GM12875 (cell line): ENCODE data around the gene CDRT4.
"Not testable (repeated sequence)": the region's sequence is repeated elsewhere in the genome, so short reads cannot be mapped to it uniquely, and the experiment has no call there.

Experiments used
- H3K4me3 ChIP-seq: one replicate; pipeline ENCODE4 v1.5.1; 2011; ENCODE audit warnings: low read depth, low read length, control low read depth
- TF ChIP-seq, protein P1 (sequence below): IDR thresholded peaks from 2 replicates; pipeline ENCODE4 v1.5.1; 2011; ENCODE audit warnings: low read depth, mild to moderate bottlenecking, control low read depth, inconsistent platforms, low read length, moderate library complexity, borderline replicate concordance; ENCODE audit not compliant: insufficient read depth

The CDRT4 gene

DNA sequence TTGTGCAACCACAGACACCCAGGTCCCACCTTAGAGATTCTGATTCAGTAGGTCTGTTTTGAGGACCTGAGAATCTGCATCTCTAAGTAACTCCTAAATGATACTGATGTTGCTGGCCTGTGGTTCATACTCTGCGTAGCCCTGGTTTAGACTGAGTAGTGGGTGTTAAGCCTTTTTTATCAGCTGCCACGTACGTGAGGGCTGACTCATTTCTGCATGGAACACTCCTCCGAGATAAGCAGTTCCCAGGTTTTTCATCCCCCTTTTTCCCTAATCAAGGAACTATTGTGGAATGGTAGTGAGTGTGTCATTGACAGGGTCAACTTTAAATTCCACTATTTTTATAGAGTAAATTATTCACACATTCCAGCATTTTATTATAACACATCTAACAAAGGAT, 26.1 kb downstream of the CDRT4 start:
- no peak overlapping the region for H3K4me3 ChIP-seq
- TF ChIP-seq, protein P1, sequence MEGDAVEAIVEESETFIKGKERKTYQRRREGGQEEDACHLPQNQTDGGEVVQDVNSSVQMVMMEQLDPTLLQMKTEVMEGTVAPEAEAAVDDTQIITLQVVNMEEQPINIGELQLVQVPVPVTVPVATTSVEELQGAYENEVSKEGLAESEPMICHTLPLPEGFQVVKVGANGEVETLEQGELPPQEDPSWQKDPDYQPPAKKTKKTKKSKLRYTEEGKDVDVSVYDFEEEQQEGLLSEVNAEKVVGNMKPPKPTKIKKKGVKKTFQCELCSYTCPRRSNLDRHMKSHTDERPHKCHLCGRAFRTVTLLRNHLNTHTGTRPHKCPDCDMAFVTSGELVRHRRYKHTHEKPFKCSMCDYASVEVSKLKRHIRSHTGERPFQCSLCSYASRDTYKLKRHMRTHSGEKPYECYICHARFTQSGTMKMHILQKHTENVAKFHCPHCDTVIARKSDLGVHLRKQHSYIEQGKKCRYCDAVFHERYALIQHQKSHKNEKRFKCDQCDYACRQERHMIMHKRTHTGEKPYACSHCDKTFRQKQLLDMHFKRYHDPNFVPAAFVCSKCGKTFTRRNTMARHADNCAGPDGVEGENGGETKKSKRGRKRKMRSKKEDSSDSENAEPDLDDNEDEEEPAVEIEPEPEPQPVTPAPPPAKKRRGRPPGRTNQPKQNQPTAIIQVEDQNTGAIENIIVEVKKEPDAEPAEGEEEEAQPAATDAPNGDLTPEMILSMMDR: no peak

DNA sequence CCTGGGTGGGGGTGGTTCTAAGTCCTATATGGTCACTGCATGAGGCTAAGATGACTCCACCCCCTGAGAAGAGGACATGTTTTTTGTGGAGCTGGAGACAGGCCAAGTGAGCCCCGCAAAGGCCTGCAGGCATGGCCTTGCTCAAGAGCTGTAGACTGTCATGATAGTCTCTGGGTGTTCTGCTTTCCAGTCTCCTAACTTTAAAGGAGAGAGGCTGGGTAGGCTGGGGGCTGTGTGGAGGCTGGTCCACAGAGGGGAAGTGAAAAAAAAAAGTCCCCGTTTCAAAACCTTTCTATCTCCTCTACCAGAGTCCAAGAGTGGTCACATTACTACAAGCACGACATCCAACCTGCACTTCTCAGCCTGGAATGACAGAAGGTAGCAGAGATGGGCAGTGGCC, 27.1 kb downstream of the CDRT4 start:
- H3K4me3 ChIP-seq: no peak overlapping the region
- TF ChIP-seq, protein P1: no peak

DNA sequence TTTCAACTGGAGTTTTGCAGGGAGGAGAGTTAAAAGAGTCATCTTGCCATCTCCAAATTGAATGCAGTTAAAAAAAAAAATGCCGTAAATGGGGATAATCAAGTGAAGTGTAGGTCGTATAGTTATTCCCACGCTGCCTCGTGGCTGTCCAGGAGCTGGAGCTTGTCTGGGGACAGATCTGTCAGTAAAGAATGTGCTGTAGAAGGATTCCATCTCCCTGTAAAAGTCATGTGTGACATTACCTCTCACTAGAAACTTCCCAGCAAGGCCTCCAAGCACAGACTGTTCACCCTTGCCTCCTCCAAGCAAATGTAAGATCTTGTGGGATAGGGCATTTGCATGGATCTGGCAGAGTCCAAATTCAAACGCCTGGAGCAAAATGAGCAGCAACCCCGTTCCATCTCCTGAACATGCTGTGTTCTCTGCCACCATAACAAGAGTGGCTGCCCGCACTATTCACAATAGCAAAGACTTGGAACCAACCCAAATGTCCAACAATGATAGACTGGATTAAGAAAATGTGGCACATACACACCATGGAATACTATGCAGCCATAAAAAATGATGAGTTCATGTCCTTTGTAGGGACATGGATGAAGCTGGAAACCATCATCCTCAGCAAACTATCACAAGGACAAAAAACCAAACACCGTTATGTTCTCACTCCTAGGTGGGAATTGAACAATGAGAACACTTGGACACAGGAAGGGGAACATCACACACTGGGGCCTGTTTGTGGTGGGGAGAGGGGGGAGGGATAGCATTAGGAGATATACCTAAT, 28.0 kb downstream of the CDRT4 start:
- not testable (repeated sequence) for H3K4me3 ChIP-seq

DNA sequence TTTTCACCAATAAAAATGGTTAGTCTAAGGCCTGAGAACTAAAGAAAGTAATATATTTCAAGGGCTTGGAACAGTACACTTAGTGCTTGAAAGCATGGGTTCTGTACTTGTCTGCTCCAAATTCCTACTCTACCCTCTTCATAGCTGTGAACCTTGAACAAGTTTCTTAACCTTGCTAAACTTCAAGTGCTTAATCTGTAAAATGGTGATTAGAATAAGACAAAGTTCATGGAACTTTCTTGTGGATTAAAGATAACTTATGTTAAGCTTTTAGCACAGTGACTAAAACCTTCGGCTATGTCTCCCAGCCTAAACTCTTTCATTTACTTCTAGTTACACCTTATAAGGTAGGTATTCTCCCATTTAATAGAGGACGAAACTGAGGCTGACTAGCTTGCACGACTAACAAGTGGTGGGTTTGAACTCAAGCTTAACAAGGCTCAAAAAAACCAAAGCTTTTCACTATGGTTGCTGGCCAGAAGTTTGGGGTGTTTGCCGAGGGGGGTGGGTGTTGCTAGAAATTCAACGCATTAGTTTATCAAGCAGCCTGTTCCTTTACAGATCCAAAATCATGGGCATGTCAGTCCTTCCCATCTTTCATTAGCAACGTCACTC, 28.8 kb downstream of the CDRT4 start:
- TF ChIP-seq, protein P1: no peak
- H3K4me3 ChIP-seq: no peak overlapping the region

DNA sequence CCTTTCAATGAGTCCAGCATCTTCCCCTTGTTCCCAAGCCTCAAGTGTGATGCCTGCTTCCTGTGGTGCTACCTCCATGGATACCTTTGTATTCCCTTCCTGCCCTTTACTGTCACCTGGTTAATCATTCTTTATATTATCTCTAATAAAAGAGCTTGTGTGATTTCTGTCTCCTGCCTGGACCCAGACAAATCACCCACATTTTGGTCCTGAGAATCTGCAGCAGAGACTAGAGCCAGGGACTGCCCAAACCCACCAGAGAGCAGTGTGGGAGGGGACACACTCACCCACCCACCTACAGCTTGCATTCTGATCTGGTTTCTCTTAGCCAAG, 30.2 kb downstream of the CDRT4 start:
- no peak overlapping the region for H3K4me3 ChIP-seq
- TF ChIP-seq, protein P1: no peak

DNA sequence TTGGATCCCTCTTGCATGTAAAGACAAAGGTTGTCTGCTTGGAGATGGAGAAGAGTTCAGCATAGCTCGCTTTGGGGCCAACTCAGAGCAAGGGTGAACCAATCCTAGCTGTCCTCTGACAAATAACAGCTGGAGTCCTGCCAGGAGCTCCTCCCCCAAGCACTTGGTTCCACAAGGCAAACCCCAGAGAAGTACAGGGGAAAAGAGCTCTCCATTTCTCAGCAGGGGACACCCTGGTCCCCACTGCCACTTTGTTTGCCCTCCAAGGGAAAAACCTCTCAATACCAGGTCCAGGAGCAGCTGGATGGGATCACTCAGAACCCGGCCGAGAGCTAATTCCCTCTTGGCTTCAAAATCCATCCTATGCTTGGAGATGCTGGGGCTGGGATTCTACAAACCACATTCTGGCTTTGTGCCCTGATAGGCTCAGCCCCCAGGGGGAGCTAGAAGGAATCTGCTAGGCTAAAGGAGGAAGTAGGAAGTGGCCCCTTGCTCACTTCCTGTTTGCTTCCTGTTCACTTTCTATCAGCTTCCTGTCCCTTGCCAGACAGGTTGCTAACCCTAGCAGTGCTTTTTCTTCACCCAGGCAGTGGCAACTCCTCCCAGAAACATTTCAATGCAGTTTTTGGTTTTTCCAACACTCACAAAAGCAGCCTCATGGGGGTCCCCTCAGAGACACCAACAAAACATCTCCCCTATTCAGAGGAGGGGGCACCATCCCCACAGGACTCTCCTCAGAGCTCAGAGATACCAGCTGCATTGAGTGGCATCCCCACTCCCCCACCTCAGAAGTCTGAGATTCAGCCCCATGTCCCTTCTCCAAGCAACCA, 30.7 kb downstream of the CDRT4 start:
- H3K4me3 ChIP-seq: no peak overlapping the region
- TF ChIP-seq, protein P1: peak; percentile 34; the same call in 1 of the 2 replicates

DNA sequence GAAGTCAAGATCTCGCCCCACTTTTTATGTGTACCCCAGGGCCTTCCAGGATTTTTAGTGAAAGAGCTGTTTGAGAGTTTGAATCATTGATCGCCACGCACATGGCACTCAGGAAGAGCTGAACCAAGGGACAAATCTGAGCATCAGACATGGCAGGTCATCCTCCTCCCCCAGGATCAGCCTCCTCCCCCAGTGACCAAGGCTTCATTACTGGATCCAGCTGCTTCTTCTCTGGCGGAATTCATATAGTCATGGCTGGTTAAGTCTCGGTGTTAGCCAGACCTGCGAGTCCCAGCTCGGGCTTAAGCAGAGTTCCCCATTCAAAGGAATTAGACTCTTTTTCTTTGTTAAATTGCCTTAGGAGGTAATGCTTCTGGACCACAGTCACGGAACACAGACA, 32.5 kb downstream of the CDRT4 start:
- H3K4me3 ChIP-seq: no peak overlapping the region
- TF ChIP-seq, protein P1: no peak
